Colonic mucosa (tissue), 4 donors: Measurements from ENCODE around the gene OAT. TPM values are rescaled to one million over a fixed set of nuclear protein-coding genes. Genes with fewer than 3 reads are reported as not detected.

ENCODE experiments used
- DNase-seq: peaks from one replicate; pipeline ENCODE4 v3.0.0-alpha.2; 2020
- H3K27ac ChIP-seq: fragments of 200-600 bp; one replicate; pipeline ENCODE4 v1.8.0; 2021
- H3K27me3 ChIP-seq: fragments of 200-600 bp; one replicate; pipeline ENCODE4 v1.8.0; 2021
- H3K36me3 ChIP-seq: fragments of 200-600 bp; one replicate; pipeline ENCODE4 v1.8.0; 2021
- H3K4me1 ChIP-seq: fragments of 200-600 bp; one replicate; pipeline ENCODE4 v1.8.0; 2021; ENCODE audit warnings: mild to moderate bottlenecking
- H3K4me3 ChIP-seq: fragments of 200-600 bp; one replicate; pipeline ENCODE4 v1.8.0; 2021
- H3K9ac ChIP-seq, 2 donors: one replicate each; pipeline ENCODE4 v1.7.0; 2013; ENCODE audit warnings: control low read depth in 2 of 2, low read depth in 2 of 2, low read length in 2 of 2
- H3K9me3 ChIP-seq: fragments of 200-600 bp; one replicate; pipeline ENCODE4 v1.8.0; 2021
- intact Hi-C: fragments of 100-400 bp; cut with DNase I; formaldehyde crosslinking; loops from one replicate; pipeline ENCODE4 v1.14.1; 2022
- total RNA-seq, 2 donors: library from RNA; stranded (reverse); fragmentation: NEBNext Ultra II Directional in 1 of 2; extraction: Animal tissue kit (Norgen Biotek cat#: 25700) in 1 of 2; gene quantifications; one replicate each; pipeline ENCODE4 v1.2.1, GENCODE V29; 2021
- TF ChIP-seq, protein P1 (sequence below): fragments of 200-600 bp; IDR thresholded peaks from one replicate; pipeline ENCODE4 v1.8.0; 2022; ENCODE audit warnings: antibody characterized with exemption, mild to moderate bottlenecking
- donor health status: healthy.
- donor health status: DM: no; HTN: no; CAD: no.
- donor health status: DM: no; HTN: no; CAD: no.

Gene OAT
- total RNA-seq, 2 donors from 2014 or later: 65.0 to 113 TPM

DNA sequence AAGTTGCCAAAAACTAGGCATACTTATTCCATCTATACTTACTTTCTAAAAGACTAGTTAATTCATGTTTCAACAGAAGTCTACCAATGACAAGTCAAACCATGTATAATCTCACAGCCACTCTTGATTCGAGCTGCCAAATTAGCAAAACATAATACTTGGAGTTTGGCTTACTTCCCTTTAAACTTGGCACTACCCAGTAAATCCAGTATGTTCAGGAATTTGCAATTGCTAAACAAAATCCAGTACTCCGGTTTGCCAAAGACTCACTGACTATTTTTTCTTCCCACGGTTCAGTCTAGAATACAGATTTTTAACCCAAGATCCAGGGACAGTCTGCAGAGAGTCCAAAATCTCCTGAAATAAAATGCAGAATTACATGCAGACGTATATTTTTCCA is 4.6 kb downstream of the OAT start:
- intact Hi-C loops: no loop called here
- Histone ChIP-seq H3K27me3 (no peaks in the 10 kb centered on the region), H3K36me3 (no peaks in the 10 kb centered on the region), H3K4me1 (peaks cover 7% of the 10 kb centered on the region), H3K4me3 (no peak overlapping the region), H3K9me3 (no peaks in the 10 kb centered on the region), H3K9ac (no peak overlapping the region), H3K27ac (no peak overlapping the region)
- TF ChIP-seq, protein P1, sequence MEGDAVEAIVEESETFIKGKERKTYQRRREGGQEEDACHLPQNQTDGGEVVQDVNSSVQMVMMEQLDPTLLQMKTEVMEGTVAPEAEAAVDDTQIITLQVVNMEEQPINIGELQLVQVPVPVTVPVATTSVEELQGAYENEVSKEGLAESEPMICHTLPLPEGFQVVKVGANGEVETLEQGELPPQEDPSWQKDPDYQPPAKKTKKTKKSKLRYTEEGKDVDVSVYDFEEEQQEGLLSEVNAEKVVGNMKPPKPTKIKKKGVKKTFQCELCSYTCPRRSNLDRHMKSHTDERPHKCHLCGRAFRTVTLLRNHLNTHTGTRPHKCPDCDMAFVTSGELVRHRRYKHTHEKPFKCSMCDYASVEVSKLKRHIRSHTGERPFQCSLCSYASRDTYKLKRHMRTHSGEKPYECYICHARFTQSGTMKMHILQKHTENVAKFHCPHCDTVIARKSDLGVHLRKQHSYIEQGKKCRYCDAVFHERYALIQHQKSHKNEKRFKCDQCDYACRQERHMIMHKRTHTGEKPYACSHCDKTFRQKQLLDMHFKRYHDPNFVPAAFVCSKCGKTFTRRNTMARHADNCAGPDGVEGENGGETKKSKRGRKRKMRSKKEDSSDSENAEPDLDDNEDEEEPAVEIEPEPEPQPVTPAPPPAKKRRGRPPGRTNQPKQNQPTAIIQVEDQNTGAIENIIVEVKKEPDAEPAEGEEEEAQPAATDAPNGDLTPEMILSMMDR: no peak
- DNase-seq: no peak

DNA sequence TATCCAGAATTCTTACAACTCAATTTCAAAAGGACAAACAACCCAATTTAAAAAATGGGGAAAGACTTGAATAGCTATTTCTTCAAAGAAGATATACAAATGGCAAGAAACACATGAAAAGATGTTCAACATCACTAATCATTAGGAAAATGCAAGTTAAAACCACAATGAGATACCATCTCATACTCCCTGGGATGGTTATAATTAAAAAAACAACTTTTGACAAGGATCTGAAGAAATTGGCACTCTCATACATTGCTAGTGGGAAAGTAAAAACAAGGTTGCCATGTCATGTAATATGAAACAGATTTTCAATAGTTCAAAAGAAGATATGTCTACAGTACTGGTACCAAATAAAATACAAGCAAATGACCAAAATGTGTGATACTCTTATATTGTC is 9.0 kb downstream of the OAT start:
- no peak overlapping the region for H3K4me3 ChIP-seq
- H3K27ac ChIP-seq: no peak overlapping the region
- DNase-seq: no peak
- H3K27me3 ChIP-seq: no peaks in the 10 kb centered on the region
- no peaks in the 10 kb centered on the region for H3K9me3 ChIP-seq
- TF ChIP-seq, protein P1: no peak
- no peaks in the 10 kb centered on the region for H3K36me3 ChIP-seq
- no peaks in the 10 kb centered on the region for H3K4me1 ChIP-seq
- intact Hi-C loops: no loop called here
- H3K9ac ChIP-seq: no peak overlapping the region

DNA sequence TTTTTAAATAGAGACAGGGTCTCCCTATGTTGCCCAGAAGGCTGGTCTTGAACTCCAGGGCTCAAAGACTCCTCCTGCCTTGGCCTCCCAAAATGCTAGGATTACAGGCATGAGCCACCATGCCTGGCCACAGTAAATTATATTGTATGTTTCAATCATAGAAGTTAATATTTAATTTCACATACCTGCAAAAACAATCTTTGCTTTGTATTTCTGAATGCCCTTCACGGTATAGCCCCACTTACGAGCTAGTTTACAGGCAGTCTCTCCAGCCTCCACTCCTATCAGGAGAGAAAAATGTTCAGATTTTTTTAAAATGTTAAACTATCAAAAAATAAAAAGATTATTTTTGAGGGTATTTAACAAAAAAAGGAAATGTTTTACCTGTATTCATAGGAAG is 10.4 kb downstream of the OAT start:
- H3K4me1 ChIP-seq: no peaks in the 10 kb centered on the region
- intact Hi-C loops: no loop called here
- H3K27me3 ChIP-seq: no peaks in the 10 kb centered on the region
- TF ChIP-seq, protein P1: no peak
- peaks cover 2% of the 10 kb centered on the region for H3K36me3 ChIP-seq
- H3K27ac ChIP-seq: no peak overlapping the region
- DNase-seq: no peak
- H3K4me3 ChIP-seq: no peak overlapping the region
- H3K9me3 ChIP-seq: no peaks in the 10 kb centered on the region
- no peak overlapping the region for H3K9ac ChIP-seq

DNA sequence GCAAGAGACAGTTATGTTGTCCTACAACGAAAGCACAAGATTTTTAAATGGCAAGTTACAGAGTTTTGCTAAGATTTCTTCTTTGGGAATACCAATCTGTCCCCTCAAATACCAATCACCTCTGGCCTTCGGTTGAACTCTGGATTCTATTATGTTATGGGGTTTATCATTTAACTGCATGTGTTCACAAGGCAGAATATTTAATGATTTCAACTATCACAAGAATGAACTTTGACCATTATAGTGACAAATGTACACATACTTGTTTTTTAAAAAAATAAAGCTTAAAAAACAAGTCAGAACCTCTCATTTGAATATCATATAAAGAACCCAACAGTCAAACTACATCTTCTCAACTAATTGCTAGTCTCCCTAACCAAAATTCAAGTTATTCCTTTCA is 11.3 kb downstream of the OAT start:
- Histone ChIP-seq H3K27me3 (no peaks in the 10 kb centered on the region), H3K4me3 (no peak overlapping the region), H3K27ac (no peak overlapping the region), H3K4me1 (no peaks in the 10 kb centered on the region), H3K36me3 (peaks cover 3% of the 10 kb centered on the region), H3K9ac (no peak overlapping the region), H3K9me3 (no peaks in the 10 kb centered on the region)
- no peak for DNase-seq
- intact Hi-C loops: no loop called here
- TF ChIP-seq, protein P1: no peak

DNA sequence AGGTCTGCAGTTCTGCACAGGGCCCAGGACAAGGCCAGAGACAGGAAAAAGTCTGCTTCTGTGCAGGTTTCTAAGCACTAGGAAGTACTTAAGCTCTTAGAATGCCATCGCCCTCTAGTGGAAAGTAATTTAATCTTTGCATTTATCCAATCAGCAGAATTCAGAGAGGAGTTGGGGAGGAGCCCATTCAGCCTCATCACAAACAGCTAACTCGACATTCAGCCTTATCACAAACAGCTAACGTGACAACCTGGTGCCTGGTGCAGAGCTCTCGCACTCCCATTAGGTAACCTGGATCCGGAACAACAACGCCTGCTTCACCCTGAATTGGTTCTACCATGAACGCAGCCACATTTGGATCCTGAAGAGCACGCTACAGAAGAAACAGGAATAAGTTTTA is 15.2 kb downstream of the OAT start:
- Histone ChIP-seq H3K9me3 (no peaks in the 10 kb centered on the region), H3K9ac (no peak overlapping the region), H3K4me1 (no peaks in the 10 kb centered on the region), H3K36me3 (peaks cover 3% of the 10 kb centered on the region), H3K27ac (no peak overlapping the region), H3K27me3 (no peaks in the 10 kb centered on the region), H3K4me3 (no peak overlapping the region)
- no peak for DNase-seq
- TF ChIP-seq, protein P1: peak; percentile 37
- intact Hi-C loops: no loop called here

DNA sequence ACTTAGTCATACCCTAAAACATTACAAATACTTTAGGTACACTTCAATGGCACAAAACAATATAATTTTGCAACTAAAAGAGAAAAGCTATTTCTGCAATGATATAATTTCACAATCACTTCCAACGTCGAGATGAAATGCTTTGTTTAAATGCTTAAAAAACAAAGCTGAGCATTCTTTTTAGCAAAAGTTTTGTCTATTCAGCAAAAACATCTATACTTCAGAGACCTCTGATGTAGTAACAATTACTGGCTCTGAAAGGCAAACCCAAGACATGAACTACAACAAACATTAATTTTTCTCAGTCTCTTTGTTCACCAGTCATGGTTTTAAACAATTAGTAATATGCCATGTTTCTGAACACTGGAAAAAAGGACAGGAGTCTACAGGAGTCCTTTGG is 16.4 kb downstream of the OAT start:
- Histone ChIP-seq H3K27ac (no peak overlapping the region), H3K4me3 (no peak overlapping the region), H3K9ac (no peak overlapping the region), H3K9me3 (no peaks in the 10 kb centered on the region), H3K27me3 (no peaks in the 10 kb centered on the region), H3K36me3 (peaks cover 3% of the 10 kb centered on the region), H3K4me1 (no peaks in the 10 kb centered on the region)
- intact Hi-C loops: no loop called here
- DNase-seq: no peak
- TF ChIP-seq, protein P1: no peak
